ENCODE measurements around the gene SEMA6A. TPM values are rescaled to one million over a fixed set of nuclear protein-coding genes. Genes with fewer than 3 reads are reported as not detected.
A peak's percentile ranks its signal among the peaks of the same experiment; 100 is the strongest.

The SEMA6A gene
- polyA plus RNA-seq, 1 donor (not counting 4 experiments of a cell fraction or from before 2014, with no cell fraction given) = 0.68 TPM

DNA sequence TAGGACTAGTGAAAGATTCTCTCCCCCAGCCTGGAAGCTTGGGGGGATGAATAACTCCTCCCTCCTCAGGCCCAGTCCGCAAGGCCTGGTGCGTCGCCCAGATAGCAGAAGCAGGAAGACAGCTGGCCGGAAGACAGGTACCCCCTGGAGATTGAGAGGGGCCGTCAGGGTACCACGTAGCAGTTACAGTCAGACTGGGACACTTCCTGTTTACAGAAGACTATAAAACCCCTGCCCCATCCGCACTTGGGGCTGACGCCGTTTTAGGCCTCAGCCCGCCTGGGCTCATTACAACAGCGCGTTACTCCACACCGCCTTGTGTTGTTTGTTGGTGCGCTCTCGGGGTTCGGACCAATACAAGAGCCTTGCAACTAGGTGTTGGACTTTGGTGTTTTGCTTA, 15.4 kb downstream of the SEMA6A start:
- no peak for TF ChIP-seq EZH2 (IDR thresholded peaks at IDR 0.05; ENCODE audit: low read length)
- TF ChIP-seq, protein P1, sequence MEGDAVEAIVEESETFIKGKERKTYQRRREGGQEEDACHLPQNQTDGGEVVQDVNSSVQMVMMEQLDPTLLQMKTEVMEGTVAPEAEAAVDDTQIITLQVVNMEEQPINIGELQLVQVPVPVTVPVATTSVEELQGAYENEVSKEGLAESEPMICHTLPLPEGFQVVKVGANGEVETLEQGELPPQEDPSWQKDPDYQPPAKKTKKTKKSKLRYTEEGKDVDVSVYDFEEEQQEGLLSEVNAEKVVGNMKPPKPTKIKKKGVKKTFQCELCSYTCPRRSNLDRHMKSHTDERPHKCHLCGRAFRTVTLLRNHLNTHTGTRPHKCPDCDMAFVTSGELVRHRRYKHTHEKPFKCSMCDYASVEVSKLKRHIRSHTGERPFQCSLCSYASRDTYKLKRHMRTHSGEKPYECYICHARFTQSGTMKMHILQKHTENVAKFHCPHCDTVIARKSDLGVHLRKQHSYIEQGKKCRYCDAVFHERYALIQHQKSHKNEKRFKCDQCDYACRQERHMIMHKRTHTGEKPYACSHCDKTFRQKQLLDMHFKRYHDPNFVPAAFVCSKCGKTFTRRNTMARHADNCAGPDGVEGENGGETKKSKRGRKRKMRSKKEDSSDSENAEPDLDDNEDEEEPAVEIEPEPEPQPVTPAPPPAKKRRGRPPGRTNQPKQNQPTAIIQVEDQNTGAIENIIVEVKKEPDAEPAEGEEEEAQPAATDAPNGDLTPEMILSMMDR (optimal IDR thresholded peaks at IDR 0.05 in 1 of 3, IDR thresholded peaks at IDR 0.05 in 1 of 3, conservative IDR thresholded peaks at IDR 0.05 in 1 of 3; ENCODE audit: extremely low read depth in 1 of 3, insufficient read depth in 2 of 3, low read length in 3 of 3) = no peak
- H4K20me1 ChIP-seq (ENCODE audit: control insufficient read depth, extremely low read depth, insufficient read depth, low read length) = no peaks in the 10 kb centered on the region

GRCh38 chr5:116557669-116558271, 16.9 kb downstream of the SEMA6A start:
- no peaks in the 10 kb centered on the region for H3K27me3 ChIP-seq (ENCODE audit: control insufficient read depth, extremely low read depth, insufficient read depth, low read length)
- H3K4me2 ChIP-seq (ENCODE audit: control insufficient read depth, extremely low read depth, insufficient read depth, low read depth, low read length) = no peak overlapping the region
- no peak overlapping the region for H3K27ac ChIP-seq (ENCODE audit: control insufficient read depth, insufficient read depth, low read length)
- H3K9ac ChIP-seq (ENCODE audit: control insufficient read depth, extremely low read depth, insufficient read depth, low read length) = no peak overlapping the region
- DNase-seq (ENCODE audit: low read depth, low spot score) (no peak), FAIRE-seq (no peak)
- H3K36me3 ChIP-seq (ENCODE audit: control insufficient read depth in 2 of 2, extremely low read depth in 1 of 2, insufficient read depth in 2 of 2, low read length in 2 of 2) = no peaks in the 10 kb centered on the region
- H3K9me1 ChIP-seq (ENCODE audit: control insufficient read depth, extremely low read depth, insufficient read depth, low read length) = no peaks in the 10 kb centered on the region
- no peaks in the 10 kb centered on the region for H3K79me2 ChIP-seq (ENCODE audit: control insufficient read depth, insufficient read depth, low read length)
- no peak overlapping the region for H3K4me3 ChIP-seq (ENCODE audit: control insufficient read depth in 2 of 3, extremely low read depth in 1 of 3, insufficient read depth in 2 of 3, low read depth in 1 of 3, low read length in 3 of 3)
- no peaks in the 10 kb centered on the region for H3K4me1 ChIP-seq (ENCODE audit: control insufficient read depth, extremely low read depth, insufficient read depth, low read length)
- no peak overlapping the region for H2AFZ ChIP-seq (ENCODE audit: control insufficient read depth, low read length)
- TF ChIP-seq EZH2 (IDR thresholded peaks at IDR 0.05; ENCODE audit: low read length) = no peak
- TF ChIP-seq, protein P1 (optimal IDR thresholded peaks at IDR 0.05 in 1 of 3, IDR thresholded peaks at IDR 0.05 in 1 of 3, conservative IDR thresholded peaks at IDR 0.05 in 1 of 3; ENCODE audit: extremely low read depth in 1 of 3, insufficient read depth in 2 of 3, low read length in 3 of 3) = peak; percentile 36 to 49 (median 47)
- H4K20me1 ChIP-seq (ENCODE audit: control insufficient read depth, extremely low read depth, insufficient read depth, low read length) = no peaks in the 10 kb centered on the region
- dilution Hi-C loops (cut with MboI; ENCODE audit: extremely low pct_ligation_motif_present, low sequenced_read_pairs) = no loop called here
- no peaks in the 10 kb centered on the region for H3K9me3 ChIP-seq (ENCODE audit: control insufficient read depth, low read depth, low read length)

More for the DNA sequence above, 15.4 kb downstream of the SEMA6A start:
- DNase-seq (ENCODE audit: low read depth, low spot score) (no peak), FAIRE-seq (no peak)
- Histone ChIP-seq H3K4me1 (ENCODE audit: control insufficient read depth, extremely low read depth, insufficient read depth, low read length) (no peaks in the 10 kb centered on the region), H3K4me3 (ENCODE audit: control insufficient read depth in 2 of 3, extremely low read depth in 1 of 3, insufficient read depth in 2 of 3, low read depth in 1 of 3, low read length in 3 of 3) (no peak overlapping the region), H3K79me2 (ENCODE audit: control insufficient read depth, insufficient read depth, low read length) (no peaks in the 10 kb centered on the region), H3K27ac (ENCODE audit: control insufficient read depth, insufficient read depth, low read length) (no peak overlapping the region), H3K9me3 (ENCODE audit: control insufficient read depth, low read depth, low read length) (no peaks in the 10 kb centered on the region), H3K9me1 (ENCODE audit: control insufficient read depth, extremely low read depth, insufficient read depth, low read length) (no peaks in the 10 kb centered on the region), H2AFZ (ENCODE audit: control insufficient read depth, low read length) (no peak overlapping the region), H3K36me3 (ENCODE audit: control insufficient read depth in 2 of 2, extremely low read depth in 1 of 2, insufficient read depth in 2 of 2, low read length in 2 of 2) (no peaks in the 10 kb centered on the region), H3K9ac (ENCODE audit: control insufficient read depth, extremely low read depth, insufficient read depth, low read length) (no peak overlapping the region), H3K4me2 (ENCODE audit: control insufficient read depth, extremely low read depth, insufficient read depth, low read depth, low read length) (no peak overlapping the region), H3K27me3 (ENCODE audit: control insufficient read depth, extremely low read depth, insufficient read depth, low read length) (no peaks in the 10 kb centered on the region)
- dilution Hi-C loops (cut with MboI; ENCODE audit: extremely low pct_ligation_motif_present, low sequenced_read_pairs) = no loop called here
